Measurements from ENCODE around the gene C20orf141.
"Not testable (repeated sequence)": the region's sequence is repeated elsewhere in the genome, so short reads cannot be mapped to it uniquely, and the experiment has no call there.

DNA sequence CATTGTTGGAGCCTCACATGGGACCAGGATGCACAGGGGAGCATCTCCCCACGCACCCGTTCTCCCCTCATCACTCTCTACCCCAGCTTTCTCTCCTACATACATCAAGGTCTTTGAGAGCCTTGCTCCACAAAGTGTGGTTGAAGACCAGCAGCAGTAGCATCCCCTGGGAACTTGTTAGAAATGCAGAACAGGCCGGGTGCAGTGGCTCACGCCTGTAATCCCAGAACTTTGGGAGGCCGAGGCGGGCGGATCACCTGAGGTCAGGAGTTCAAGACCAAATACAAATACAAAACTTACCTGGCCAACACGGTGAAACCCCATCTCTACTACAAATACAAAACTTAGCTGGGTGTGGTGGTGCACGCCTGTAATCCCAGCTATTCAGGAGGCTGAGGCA, 6.9 kb upstream of the C20orf141 start:
- TF ChIP-seq, protein P1, sequence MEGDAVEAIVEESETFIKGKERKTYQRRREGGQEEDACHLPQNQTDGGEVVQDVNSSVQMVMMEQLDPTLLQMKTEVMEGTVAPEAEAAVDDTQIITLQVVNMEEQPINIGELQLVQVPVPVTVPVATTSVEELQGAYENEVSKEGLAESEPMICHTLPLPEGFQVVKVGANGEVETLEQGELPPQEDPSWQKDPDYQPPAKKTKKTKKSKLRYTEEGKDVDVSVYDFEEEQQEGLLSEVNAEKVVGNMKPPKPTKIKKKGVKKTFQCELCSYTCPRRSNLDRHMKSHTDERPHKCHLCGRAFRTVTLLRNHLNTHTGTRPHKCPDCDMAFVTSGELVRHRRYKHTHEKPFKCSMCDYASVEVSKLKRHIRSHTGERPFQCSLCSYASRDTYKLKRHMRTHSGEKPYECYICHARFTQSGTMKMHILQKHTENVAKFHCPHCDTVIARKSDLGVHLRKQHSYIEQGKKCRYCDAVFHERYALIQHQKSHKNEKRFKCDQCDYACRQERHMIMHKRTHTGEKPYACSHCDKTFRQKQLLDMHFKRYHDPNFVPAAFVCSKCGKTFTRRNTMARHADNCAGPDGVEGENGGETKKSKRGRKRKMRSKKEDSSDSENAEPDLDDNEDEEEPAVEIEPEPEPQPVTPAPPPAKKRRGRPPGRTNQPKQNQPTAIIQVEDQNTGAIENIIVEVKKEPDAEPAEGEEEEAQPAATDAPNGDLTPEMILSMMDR (IDR thresholded peaks at IDR 0.05) = not testable (repeated sequence)
- not testable (repeated sequence) for TF ChIP-seq POLR2A (IDR thresholded peaks at IDR 0.05)
